AG09309 (cell line): Measurements from ENCODE around the gene LRIT1.
A peak's percentile ranks its signal among the peaks of the same experiment; 100 is the strongest.

Source experiments
- DNase-seq: peaks from one replicate; pipeline ENCODE4 v3.0.0-alpha.2; 2010; ENCODE audit warnings: low read depth
- H3K4me3 ChIP-seq: 2 replicates; pipeline ENCODE4 v1.5.1; 2011; ENCODE audit warnings: mild to moderate bottlenecking, low read depth, low read length, moderate library complexity; ENCODE audit not compliant: control insufficient read depth
- CTCF ChIP-seq: IDR thresholded peaks from 2 replicates; pipeline ENCODE4 v1.5.1; 2011; ENCODE audit warnings: mild to moderate bottlenecking, low read depth, low read length, inconsistent platforms; ENCODE audit not compliant: insufficient read depth, control insufficient read depth; ENCODE audit errors: missing control alignments

LRIT1 gene

DNA sequence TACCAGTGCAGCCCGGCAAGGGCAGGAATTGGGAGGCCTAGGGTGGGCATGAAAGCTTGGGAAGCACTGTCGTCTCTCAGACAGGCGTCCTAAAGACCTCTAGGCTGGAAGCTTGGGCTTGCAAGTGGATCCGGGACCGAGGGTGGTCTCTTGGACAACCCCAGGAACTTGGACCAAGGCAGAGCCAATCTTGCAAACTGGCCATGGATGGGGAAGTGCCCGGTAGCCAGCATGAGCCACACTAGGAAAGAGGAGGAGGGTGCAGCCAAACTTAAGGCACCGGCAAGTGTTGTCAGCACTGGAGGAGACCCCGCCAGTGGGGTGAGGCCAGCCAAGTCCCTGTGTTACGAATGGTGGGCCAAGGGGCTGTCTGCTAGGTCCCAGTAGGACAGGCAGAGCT lies 24.5 kb downstream of the LRIT1 start:
- TF ChIP-seq CTCF, result no peak
- no peak for DNase-seq
- H3K4me3 ChIP-seq, result no peak overlapping the region

DNA sequence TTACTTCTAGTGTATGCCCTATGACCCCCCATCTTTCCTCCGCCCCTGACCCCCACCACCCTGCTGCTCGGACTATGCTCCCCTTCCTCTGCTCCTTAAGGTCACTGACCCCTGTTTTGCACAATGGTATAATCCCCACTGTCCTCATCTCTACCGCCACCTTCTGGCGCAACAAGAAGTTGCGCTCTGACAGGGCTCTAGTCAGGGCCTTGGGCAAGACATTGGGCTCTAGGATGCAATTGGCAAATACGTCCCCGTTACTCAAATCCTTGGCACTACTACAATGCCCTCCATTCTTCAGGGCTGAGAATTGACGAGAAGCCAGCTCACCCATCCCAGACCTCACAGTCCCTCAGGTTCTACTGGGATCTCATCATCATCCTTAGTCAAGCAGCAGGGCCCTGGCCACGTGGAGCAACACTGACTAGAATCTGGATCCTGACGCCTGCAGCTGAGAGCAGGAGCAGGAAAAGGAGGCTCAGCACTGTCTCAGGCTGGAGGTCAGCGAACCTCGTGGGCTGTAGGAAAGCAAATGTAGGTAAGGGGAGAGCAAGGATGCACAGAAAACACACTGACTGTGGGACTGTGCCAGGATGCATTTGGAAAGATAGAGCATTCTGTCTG lies 26.6 kb downstream of the LRIT1 start:
- DNase-seq, result no peak
- no peak overlapping the region for H3K4me3 ChIP-seq
- peak; percentile 19 for TF ChIP-seq CTCF

DNA sequence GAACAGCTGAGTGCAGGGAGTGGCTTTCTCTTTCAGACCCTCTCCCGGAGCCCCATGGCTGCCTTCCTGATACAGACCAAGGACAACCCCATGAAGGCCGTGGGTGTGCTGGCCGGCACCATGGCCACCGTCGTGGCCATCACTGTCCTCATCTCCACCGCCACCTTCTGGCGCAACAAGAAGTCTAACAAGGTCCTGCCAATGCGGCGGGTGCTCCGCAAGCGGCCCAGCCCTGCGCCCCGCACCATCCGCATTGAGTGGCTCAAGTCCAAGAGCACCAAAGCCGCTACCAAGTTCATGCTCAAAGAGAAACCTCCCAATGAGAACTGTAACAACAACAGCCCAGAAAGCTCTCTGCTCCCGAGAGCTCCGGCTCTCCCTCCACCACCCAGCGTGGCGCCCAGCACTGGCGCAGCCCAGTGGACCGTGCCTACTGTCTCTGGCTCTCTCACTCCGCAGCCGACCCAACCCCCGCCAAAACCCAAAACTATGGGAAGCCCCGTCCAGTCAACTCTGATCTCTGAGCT lies 27.2 kb downstream of the LRIT1 start:
- no peak overlapping the region for H3K4me3 ChIP-seq
- no peak for DNase-seq
- TF ChIP-seq CTCF, result no peak

DNA sequence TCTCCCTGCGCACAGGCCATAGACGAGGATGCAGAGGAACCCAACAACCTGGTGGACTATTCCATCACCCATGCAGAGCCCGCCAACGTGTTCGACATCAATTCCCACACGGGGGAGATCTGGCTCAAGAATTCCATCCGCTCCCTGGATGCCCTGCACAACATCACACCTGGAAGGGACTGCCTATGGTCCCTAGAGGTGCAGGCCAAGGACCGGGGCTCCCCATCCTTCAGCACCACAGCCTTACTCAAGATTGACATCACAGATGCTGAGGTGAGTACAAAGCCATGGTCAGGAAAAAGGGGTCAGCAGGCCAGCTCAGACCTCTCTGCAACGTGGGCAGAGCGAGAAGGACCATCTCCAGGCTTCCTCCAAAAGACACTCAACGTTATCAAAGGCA lies 28.3 kb downstream of the LRIT1 start:
- TF ChIP-seq CTCF, result no peak
- no peak for DNase-seq

DNA sequence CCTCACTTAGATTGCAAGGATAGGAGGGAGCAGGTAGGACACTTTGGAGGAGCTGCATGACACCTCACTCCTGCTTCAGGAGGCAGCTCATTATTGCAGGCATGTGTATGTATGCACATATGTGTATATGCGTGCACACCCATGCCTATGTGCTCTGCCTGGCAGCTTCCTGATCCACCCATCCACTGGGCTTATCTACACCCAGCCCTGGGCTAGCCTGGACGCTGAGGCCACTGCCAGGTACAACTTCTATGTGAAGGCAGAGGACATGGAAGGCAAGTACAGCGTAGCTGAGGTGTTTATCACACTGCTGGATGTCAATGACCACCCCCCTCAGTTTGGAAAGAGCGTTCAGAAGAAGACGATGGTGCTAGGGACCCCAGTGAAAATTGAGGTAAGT lies 29.3 kb downstream of the LRIT1 start:
- no peak for DNase-seq
- H3K4me3 ChIP-seq, result no peak overlapping the region
- TF ChIP-seq CTCF, result no peak

More for the DNA sequence above, 28.3 kb downstream of the LRIT1 start:
- H3K4me3 ChIP-seq, result no peak overlapping the region

DNA sequence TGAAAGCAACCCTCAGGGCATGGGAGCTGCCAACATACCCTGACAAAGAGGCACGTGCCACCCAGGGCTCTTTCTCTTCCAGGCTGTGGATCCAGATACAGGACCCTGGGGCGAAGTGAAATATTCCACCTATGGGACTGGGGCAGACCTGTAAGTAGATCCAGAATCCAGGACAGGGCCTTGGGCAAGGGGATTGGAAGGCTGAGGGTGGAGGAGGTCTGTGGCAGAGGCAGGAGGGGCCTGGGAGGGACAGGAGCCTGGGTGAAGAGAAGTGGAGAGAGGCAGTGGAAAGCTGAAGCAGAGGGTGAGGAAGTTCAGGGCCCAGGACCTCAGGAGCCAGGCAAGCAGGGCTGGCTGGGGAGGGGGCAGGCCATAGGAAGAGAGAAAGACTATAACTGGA lies 29.8 kb downstream of the LRIT1 start:
- TF ChIP-seq CTCF, result no peak
- H3K4me3 ChIP-seq, result no peak overlapping the region

More for the DNA sequence above, 29.8 kb downstream of the LRIT1 start:
- no peak for DNase-seq
